A549 (cell line): ENCODE measurements around the gene ZHX3.

ENCODE experiments used
- CEBPB ChIP-seq, 2 experiments: fragments of >200 bp in 1 of 2; sonication (Bioruptor Twin) in 1 of 2; formaldehyde crosslinking in 1 of 2; IDR thresholded peaks; 2 replicates each; pipeline ENCODE4 v1.6.1; 2012 to 2016
- CTCF ChIP-seq: fragments of >200 bp; sonication (Bioruptor Twin); formaldehyde crosslinking; IDR thresholded peaks from 3 replicates; pipeline ENCODE4 v1.5.1; 2016
- JUN ChIP-seq, 2 experiments: fragments of >200 bp; sonication (Bioruptor Twin); formaldehyde crosslinking; IDR thresholded peaks; 2 replicates in 1 of 2; 3 replicates in 1 of 2; pipeline ENCODE4 v1.6.1; 2016 to 2017
- MAFK ChIP-seq: fragments of 450-650 bp; IDR thresholded peaks from 2 replicates; pipeline ENCODE4 v1.6.1; 2014; ENCODE audit not compliant: partially characterized antibody
- MAX ChIP-seq: IDR thresholded peaks from 2 replicates; pipeline ENCODE4 v1.6.1; 2012
- RAD21 ChIP-seq, 2 experiments: fragments of >200 bp in 1 of 2; sonication (Bioruptor Twin) in 1 of 2; formaldehyde crosslinking in 1 of 2; IDR thresholded peaks in 1 of 2; conservative IDR thresholded peaks in 1 of 2; 2 replicates in 1 of 2; 3 replicates in 1 of 2; pipeline ENCODE4 v1.6.1; 2012 to 2018; ENCODE audit warnings: inconsistent platforms in 1 of 2
- RCOR1 ChIP-seq: fragments of 150-350 bp; IDR thresholded peaks from 2 replicates; pipeline ENCODE4 v1.6.1; 2014; ENCODE audit warnings: antibody characterized with exemption, low read length, low read depth

- no peak for TF ChIP-seq MAFK
- TF ChIP-seq CTCF, result no peak
- no peak for TF ChIP-seq JUN (IDR thresholded peaks at IDR 0.05)
- no peak for TF ChIP-seq CEBPB (IDR thresholded peaks at IDR 0.05)
- TF ChIP-seq RCOR1, result no peak
- TF ChIP-seq MAX, result no peak
- no peak for TF ChIP-seq RAD21 (conservative IDR thresholded peaks at IDR 0.05 in 1 of 2, IDR thresholded peaks at IDR 0.05 in 1 of 2)
Observed at GRCh38 chr20:41142245-41142644, 175.3 kb downstream of the ZHX3 start.
